ENCODE results near the gene NRXN3. TPM values are rescaled to one million over a fixed set of nuclear protein-coding genes. Genes with fewer than 3 reads are reported as not detected.

The NRXN3 gene
- polyA plus RNA-seq, 1 experiment = 7.0 TPM

DNA sequence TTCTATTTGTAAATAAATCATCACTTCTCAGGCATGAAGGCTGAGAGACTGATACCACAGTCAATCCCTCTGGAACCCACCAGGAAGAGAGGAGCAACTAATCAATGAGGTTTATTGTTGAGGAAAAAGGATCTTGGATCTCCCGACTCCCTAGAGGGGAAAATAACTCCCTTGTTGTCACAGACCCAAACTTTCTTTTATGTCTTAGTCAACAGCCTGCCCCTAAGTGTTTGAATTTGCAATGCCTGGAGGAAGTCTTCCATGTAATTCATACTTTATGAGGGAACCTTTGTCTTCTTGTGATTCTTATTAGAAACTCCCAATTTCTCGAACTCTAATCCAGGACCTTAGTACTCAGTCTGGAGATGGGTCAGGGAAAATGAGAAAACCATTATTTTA is 1235.3 kb downstream of the NRXN3 start:
- Histone ChIP-seq H3K36me3 (ENCODE audit: control insufficient read depth, insufficient read depth, low read length) (no peaks in the 10 kb centered on the region), H3K4me3 (ENCODE audit: low read depth, low read length) (no peak overlapping the region), H3K27me3 (ENCODE audit: control insufficient read depth, insufficient read depth, low read length) (no peaks in the 10 kb centered on the region)
- no peak for DNase-seq (ENCODE audit: low read depth)
- TF ChIP-seq, protein P1, sequence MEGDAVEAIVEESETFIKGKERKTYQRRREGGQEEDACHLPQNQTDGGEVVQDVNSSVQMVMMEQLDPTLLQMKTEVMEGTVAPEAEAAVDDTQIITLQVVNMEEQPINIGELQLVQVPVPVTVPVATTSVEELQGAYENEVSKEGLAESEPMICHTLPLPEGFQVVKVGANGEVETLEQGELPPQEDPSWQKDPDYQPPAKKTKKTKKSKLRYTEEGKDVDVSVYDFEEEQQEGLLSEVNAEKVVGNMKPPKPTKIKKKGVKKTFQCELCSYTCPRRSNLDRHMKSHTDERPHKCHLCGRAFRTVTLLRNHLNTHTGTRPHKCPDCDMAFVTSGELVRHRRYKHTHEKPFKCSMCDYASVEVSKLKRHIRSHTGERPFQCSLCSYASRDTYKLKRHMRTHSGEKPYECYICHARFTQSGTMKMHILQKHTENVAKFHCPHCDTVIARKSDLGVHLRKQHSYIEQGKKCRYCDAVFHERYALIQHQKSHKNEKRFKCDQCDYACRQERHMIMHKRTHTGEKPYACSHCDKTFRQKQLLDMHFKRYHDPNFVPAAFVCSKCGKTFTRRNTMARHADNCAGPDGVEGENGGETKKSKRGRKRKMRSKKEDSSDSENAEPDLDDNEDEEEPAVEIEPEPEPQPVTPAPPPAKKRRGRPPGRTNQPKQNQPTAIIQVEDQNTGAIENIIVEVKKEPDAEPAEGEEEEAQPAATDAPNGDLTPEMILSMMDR (IDR thresholded peaks at IDR 0.05; ENCODE audit: insufficient read depth, low read depth, low read length) = no peak
- CTCF ChIA-PET = no interaction called here
- POLR2A ChIA-PET = no interaction called here

DNA sequence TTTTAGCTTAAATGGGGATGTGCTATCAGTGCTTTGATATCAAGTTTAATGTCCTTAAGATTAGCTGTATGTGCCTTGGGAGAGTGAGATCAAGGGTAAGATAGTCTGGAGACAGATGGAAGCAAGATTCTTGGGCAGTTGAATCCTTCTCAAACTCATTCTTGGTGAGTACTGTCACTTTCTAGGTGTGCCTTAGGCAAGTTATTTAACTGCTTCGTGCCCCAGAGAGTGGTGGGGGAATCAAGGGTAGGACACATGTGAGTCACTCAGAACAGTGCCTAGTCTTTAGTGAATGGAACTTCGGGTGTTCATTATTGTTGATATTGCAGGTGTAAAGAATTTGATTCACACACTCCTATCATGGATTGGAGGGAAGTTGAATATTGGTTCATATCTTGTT is 1237.4 kb downstream of the NRXN3 start:
- no peak for DNase-seq (ENCODE audit: low read depth)
- Histone ChIP-seq H3K27me3 (ENCODE audit: control insufficient read depth, insufficient read depth, low read length) (no peaks in the 10 kb centered on the region), H3K4me3 (ENCODE audit: low read depth, low read length) (no peak overlapping the region), H3K36me3 (ENCODE audit: control insufficient read depth, insufficient read depth, low read length) (no peaks in the 10 kb centered on the region)
- CTCF ChIA-PET = interaction anchor here (2.2 kb wide), 1 partner anchor 10 kb away, joined by 6 read pairs; no protein-coding TSS in a partner anchor
- TF ChIP-seq, protein P1 (IDR thresholded peaks at IDR 0.05; ENCODE audit: insufficient read depth, low read depth, low read length) = no peak
- POLR2A ChIA-PET = no interaction called here

DNA sequence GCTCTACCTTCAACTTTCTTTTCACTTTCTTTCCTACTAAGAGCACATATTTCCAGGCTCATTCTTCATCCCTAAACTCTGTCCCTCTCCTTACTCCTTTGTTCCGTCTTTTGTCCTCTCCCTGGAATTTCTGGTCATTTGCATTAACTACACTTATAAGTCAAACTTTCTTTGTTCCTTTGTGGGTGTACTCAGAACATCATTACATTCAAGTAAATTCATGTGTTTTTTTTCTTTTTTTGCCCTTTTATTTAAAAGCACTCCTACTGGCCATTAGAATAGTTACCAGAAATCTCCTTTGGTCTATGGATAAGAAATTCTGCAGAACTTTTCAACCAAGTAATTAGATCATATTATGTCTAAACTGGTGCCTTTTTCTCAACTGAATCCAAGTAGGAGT is 1238.5 kb downstream of the NRXN3 start:
- ChIA-PET POLR2A (no interaction called here), CTCF (interaction anchor here (2.2 kb wide), 1 partner anchor 9 kb away, joined by 6 read pairs; no protein-coding TSS in a partner anchor)
- no peak for DNase-seq (ENCODE audit: low read depth)
- TF ChIP-seq, protein P1 (IDR thresholded peaks at IDR 0.05; ENCODE audit: insufficient read depth, low read depth, low read length) = no peak
- no peak overlapping the region for H3K4me3 ChIP-seq (ENCODE audit: low read depth, low read length)
- no peaks in the 10 kb centered on the region for H3K36me3 ChIP-seq (ENCODE audit: control insufficient read depth, insufficient read depth, low read length)
- no peaks in the 10 kb centered on the region for H3K27me3 ChIP-seq (ENCODE audit: control insufficient read depth, insufficient read depth, low read length)

DNA sequence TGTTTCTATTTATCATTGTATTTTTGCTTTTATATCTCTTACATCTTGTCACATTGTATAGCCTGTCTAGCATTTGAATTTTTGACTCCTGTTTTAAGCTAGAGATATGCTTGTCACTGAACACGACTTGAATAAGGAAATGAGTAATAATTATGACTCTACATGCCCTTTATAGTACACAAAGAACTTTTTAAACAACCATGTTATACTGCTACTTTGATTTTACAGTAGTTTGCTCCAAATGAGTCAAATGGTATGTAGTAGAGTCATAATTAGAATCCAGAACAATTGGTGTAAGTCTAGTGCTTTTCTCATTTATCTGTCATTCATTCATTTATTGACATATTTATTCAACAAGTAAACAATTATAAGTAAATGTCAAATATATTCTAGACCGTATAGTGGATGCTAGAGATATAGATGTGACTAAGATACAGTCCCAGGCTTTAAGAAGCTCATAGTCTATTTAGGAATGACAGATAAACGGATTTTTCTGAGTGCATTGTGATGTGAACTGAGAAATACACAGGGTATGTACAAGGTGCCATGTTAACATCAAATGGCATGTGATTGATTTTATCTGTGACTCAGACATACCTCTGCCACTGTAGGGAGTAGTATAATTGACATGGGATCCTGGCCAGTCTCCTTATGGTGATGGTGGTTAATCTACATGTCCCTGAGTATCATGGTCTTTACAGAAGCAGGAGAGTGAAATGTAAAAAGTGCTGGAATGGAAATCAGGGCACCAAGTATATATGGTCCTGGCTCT is 1241.4 kb downstream of the NRXN3 start:
- POLR2A ChIA-PET = no interaction called here
- no peaks in the 10 kb centered on the region for H3K36me3 ChIP-seq (ENCODE audit: control insufficient read depth, insufficient read depth, low read length)
- TF ChIP-seq, protein P1 (IDR thresholded peaks at IDR 0.05; ENCODE audit: insufficient read depth, low read depth, low read length) = no peak
- no peaks in the 10 kb centered on the region for H3K27me3 ChIP-seq (ENCODE audit: control insufficient read depth, insufficient read depth, low read length)
- H3K4me3 ChIP-seq (ENCODE audit: low read depth, low read length) = no peak overlapping the region
- DNase-seq (ENCODE audit: low read depth) = no peak
- CTCF ChIA-PET = no interaction called here

DNA sequence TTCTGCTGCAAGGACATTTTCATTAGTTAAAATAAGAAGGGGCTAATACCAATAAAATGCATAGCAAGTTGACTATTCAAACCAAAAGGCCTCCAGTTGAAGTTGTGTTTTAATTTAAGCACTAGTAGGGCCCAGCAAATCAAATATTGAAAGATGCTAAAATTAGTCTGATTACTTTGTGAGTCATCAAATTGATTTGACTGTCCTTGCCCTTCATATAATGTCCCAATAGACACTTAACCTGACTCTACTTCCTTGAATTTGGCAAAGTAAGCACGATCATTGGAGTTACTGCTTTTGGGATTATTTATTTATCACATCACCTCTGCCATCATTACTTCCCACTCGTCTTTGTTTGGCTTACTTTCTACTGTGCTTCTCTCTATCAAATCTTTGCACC is 1242.6 kb downstream of the NRXN3 start:
- DNase-seq (ENCODE audit: low read depth) = no peak
- Histone ChIP-seq H3K4me3 (ENCODE audit: low read depth, low read length) (no peak overlapping the region), H3K36me3 (ENCODE audit: control insufficient read depth, insufficient read depth, low read length) (no peaks in the 10 kb centered on the region), H3K27me3 (ENCODE audit: control insufficient read depth, insufficient read depth, low read length) (no peaks in the 10 kb centered on the region)
- TF ChIP-seq, protein P1 (IDR thresholded peaks at IDR 0.05; ENCODE audit: insufficient read depth, low read depth, low read length) = no peak
- CTCF ChIA-PET = no interaction called here
- POLR2A ChIA-PET = no interaction called here

Data from BJ (cell line).